ENCODE results near the gene NKAIN4. TPM values are rescaled to one million over a fixed set of nuclear protein-coding genes. Genes with fewer than 3 reads are reported as not detected.

The NKAIN4 gene
- total and polyA plus RNA-seq, 2 donors (not counting 1 experiment from before 2014, with no cell fraction given), result not detected

- Histone ChIP-seq H3K4me1 (ENCODE audit: control insufficient read depth in 2 of 2, insufficient read depth in 2 of 2, low read length in 2 of 2) (peaks cover 7 to 9% of the 10 kb centered on the region in 2 donors), H3K36me3 (replicated peaks in 1 of 2; ENCODE audit: control extremely low read depth in 1 of 2, control insufficient read depth in 1 of 2, extremely low read depth in 1 of 2, insufficient read depth in 2 of 2, low read length in 1 of 2) (no peaks in the 10 kb centered on the region), H3K27ac (ENCODE audit: low read length in 2 of 2) (no peak overlapping the region), H4K20me1 (ENCODE audit: control insufficient read depth, insufficient read depth, low read length, poor library complexity, severe bottlenecking) (no peaks in the 10 kb centered on the region), H3K9me3 (ENCODE audit: control extremely low read depth in 1 of 3, control insufficient read depth in 2 of 3, insufficient read depth in 1 of 3, low read length in 2 of 3) (no peaks in the 10 kb centered on the region), H3K9ac (ENCODE audit: low read length) (no peak overlapping the region), H3K79me2 (ENCODE audit: control insufficient read depth, insufficient read depth, low read length) (peaks cover 5% of the 10 kb centered on the region), H3K27me3 (replicated peaks in 1 of 4; ENCODE audit: control extremely low read depth in 1 of 4, control insufficient read depth in 3 of 4, insufficient read depth in 4 of 4, low read length in 3 of 4) (peaks cover 0 to 7% (median 0%) of the 10 kb centered on the region in 4 experiments), H3K4me3 (ENCODE audit: control extremely low read depth in 1 of 5, extremely low read depth in 1 of 5, insufficient read depth in 1 of 5, low read depth in 2 of 5, low read length in 4 of 5) (no peak overlapping the region), H3K4me2 (replicated peaks; ENCODE audit: low read depth, low read length, poor library complexity, severe bottlenecking) (no peak overlapping the region), H2AFZ (ENCODE audit: insufficient read depth, low read depth, low read length, poor library complexity, severe bottlenecking) (no peak overlapping the region)
- Mint-ChIP-seq H3K4me3 (no peak overlapping the region), H3K27me3 (peaks cover 8% of the 10 kb centered on the region), H3K9me3 (ENCODE audit: insufficient read depth) (no peaks in the 10 kb centered on the region), H3K4me1 (peaks cover 7% of the 10 kb centered on the region), H3K27ac (no peak overlapping the region)
- ATAC-seq (ENCODE audit: low read depth) (no peak), DNase-seq (no peak)
- ChIA-PET CTCF (no interaction called here), POLR2A (no interaction called here)
- 83% methylated on average over 9 of the region's 9 CpGs for WGBS (ENCODE audit: insufficient coverage)
- no peak for TF ChIP-seq CTCF (IDR thresholded peaks at IDR 0.05)
- TF ChIP-seq EZH2 (IDR thresholded peaks at IDR 0.05; ENCODE audit: borderline replicate concordance, insufficient read depth, low read depth, low read length, poor library complexity, severe bottlenecking), result no peak
- intact Hi-C loops (cut with micrococcal nuclease), result no loop called here
Measured at GRCh38 chr20:63220696-63221399, 33.4 kb downstream of the NKAIN4 start.

GRCh38 chr20:63219866-63220521 lies 34.3 kb downstream of the NKAIN4 start:
- no peak for TF ChIP-seq CTCF (IDR thresholded peaks at IDR 0.05)
- no peak for TF ChIP-seq EZH2 (IDR thresholded peaks at IDR 0.05; ENCODE audit: borderline replicate concordance, insufficient read depth, low read depth, low read length, poor library complexity, severe bottlenecking)
- Histone ChIP-seq H4K20me1 (ENCODE audit: control insufficient read depth, insufficient read depth, low read length, poor library complexity, severe bottlenecking) (peaks cover 5% of the 10 kb centered on the region), H3K27me3 (replicated peaks in 1 of 4; ENCODE audit: control extremely low read depth in 1 of 4, control insufficient read depth in 3 of 4, insufficient read depth in 4 of 4, low read length in 3 of 4) (peaks cover 0 to 7% (median 0%) of the 10 kb centered on the region in 4 experiments), H2AFZ (ENCODE audit: insufficient read depth, low read depth, low read length, poor library complexity, severe bottlenecking) (no peak overlapping the region), H3K36me3 (replicated peaks in 1 of 2; ENCODE audit: control extremely low read depth in 1 of 2, control insufficient read depth in 1 of 2, extremely low read depth in 1 of 2, insufficient read depth in 2 of 2, low read length in 1 of 2) (no peaks in the 10 kb centered on the region), H3K4me2 (replicated peaks; ENCODE audit: low read depth, low read length, poor library complexity, severe bottlenecking) (no peak overlapping the region), H3K79me2 (ENCODE audit: control insufficient read depth, insufficient read depth, low read length) (peaks cover 12% of the 10 kb centered on the region), H3K27ac (ENCODE audit: low read length in 2 of 2) (no peak overlapping the region), H3K4me1 (ENCODE audit: control insufficient read depth in 2 of 2, insufficient read depth in 2 of 2, low read length in 2 of 2) (peaks cover 11 to 14% of the 10 kb centered on the region in 2 donors), H3K9ac (ENCODE audit: low read length) (no peak overlapping the region), H3K4me3 (ENCODE audit: control extremely low read depth in 1 of 5, extremely low read depth in 1 of 5, insufficient read depth in 1 of 5, low read depth in 2 of 5, low read length in 4 of 5) (no peak overlapping the region), H3K9me3 (ENCODE audit: control extremely low read depth in 1 of 3, control insufficient read depth in 2 of 3, insufficient read depth in 1 of 3, low read length in 2 of 3) (no peaks in the 10 kb centered on the region)
- 94% methylated on average over 14 of the region's 25 CpGs for WGBS (ENCODE audit: insufficient coverage)
- CTCF ChIA-PET, result no interaction called here
- Mint-ChIP-seq H3K4me1 (peaks cover 11% of the 10 kb centered on the region), H3K9me3 (ENCODE audit: insufficient read depth) (no peaks in the 10 kb centered on the region), H3K27ac (no peak overlapping the region), H3K27me3 (peaks cover 8% of the 10 kb centered on the region), H3K4me3 (no peak overlapping the region)
- no peak for DNase-seq
- POLR2A ChIA-PET, result no interaction called here
- no peak for ATAC-seq (ENCODE audit: low read depth)
- intact Hi-C loops (cut with micrococcal nuclease), result loop anchor here (5.0 kb wide), 1 partner anchor 293 kb away; the partner anchor contains the start of gene DIDO1
